Astrocyte of the spinal cord (primary cell): ENCODE data around the gene SOCS6.

Experiments
- DNase-seq: peaks from one replicate; pipeline ENCODE4 v3.0.0; 2011; ENCODE audit warnings: low read depth, low spot score
- H3K4me3 ChIP-seq: 2 replicates; pipeline ENCODE4 v1.5.1; 2011; ENCODE audit warnings: low read depth, mild to moderate bottlenecking, low read length, moderate library complexity
- in situ Hi-C: cut with HindIII; loops from 2 replicates; pipeline ENCODE4 v1.10.0; 2017; ENCODE audit warnings: low sequenced_read_pairs
- TF ChIP-seq, protein P1 (sequence below): IDR thresholded peaks from 2 replicates; pipeline ENCODE4 v1.5.1; 2012; ENCODE audit warnings: low read depth, mild to moderate bottlenecking, low read length, inconsistent platforms

The SOCS6 gene

DNA sequence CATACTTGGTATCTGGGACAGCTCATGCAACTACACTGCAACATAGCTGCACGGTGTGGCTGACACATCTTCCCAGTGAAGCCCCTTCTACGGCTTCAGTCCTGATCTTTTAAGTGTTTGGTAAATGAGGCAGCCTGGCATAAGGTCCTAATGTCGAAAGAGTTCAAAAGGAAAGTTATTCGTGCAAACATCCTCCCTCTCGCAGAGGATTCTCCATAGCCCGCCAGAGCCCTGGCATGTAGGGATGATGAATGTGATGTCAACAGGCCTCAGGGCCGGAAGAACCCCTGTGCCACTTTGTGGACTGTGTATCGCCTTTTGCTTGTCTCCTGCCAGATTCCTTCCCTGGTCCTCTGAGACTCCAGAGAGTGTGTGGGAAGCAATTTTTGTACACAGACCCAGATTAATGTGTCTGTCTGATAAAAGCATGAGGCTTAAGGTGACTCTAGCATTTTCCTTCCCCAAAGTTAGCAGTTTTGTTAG lies 88.5 kb downstream of the SOCS6 start:
- in situ Hi-C loops = no loop called here
- TF ChIP-seq, protein P1, sequence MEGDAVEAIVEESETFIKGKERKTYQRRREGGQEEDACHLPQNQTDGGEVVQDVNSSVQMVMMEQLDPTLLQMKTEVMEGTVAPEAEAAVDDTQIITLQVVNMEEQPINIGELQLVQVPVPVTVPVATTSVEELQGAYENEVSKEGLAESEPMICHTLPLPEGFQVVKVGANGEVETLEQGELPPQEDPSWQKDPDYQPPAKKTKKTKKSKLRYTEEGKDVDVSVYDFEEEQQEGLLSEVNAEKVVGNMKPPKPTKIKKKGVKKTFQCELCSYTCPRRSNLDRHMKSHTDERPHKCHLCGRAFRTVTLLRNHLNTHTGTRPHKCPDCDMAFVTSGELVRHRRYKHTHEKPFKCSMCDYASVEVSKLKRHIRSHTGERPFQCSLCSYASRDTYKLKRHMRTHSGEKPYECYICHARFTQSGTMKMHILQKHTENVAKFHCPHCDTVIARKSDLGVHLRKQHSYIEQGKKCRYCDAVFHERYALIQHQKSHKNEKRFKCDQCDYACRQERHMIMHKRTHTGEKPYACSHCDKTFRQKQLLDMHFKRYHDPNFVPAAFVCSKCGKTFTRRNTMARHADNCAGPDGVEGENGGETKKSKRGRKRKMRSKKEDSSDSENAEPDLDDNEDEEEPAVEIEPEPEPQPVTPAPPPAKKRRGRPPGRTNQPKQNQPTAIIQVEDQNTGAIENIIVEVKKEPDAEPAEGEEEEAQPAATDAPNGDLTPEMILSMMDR = no peak
- DNase-seq = no peak
- H3K4me3 ChIP-seq = no peak overlapping the region

DNA sequence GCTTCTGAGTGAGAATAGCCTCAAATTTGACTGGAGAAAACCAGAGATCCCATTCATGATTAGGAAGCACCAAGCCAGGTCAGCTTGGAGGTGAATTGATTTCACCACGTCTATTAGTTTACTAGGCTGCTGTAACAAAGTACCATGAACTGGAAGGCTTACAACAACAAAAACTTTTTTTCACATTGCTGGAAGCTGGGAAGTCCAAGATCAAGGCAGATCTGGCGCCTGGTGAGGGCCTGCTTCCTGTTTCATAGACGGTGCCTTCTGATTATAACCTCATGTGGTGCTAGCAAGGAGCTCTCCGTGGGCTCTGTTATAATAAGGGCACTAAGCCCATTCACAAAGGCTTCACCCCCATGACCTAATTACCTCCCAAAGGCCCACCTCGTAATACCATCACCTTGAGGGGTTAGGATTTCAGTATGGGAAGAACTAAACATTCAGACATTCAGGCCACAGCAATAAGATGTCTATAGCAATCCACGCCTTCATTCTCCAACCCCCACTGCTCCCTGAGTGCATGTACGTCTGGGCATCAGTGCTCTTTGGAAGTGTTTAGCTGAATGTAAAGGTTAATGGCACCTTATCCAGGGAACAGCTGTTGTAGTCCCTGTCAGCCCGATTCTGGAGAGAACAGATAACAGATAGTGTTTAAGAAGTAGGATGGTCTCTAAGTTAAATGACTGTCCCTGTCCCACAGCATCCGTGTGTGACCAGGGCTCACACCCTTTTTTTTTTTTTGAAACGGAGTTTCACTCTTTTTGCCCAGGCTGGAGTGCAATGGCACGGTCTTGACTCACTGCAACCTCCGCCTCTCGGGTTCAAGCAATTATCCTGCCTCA lies 89.2 kb downstream of the SOCS6 start:
- DNase-seq = no peak
- no peak overlapping the region for H3K4me3 ChIP-seq
- in situ Hi-C loops = no loop called here
- TF ChIP-seq, protein P1 = no peak
